GM18861 (cell line): ENCODE data around the gene KDM4D.
"Not testable (repeated sequence)": the region's sequence is repeated elsewhere in the genome, so short reads cannot be mapped to it uniquely, and the experiment has no call there.

Experiments used
- ATAC-seq: cut with Tn5 transposase; IDR thresholded peaks from one replicate; pipeline ENCODE4 v1.9.1; 2021; ENCODE audit not compliant: unreplicated experiment

Gene KDM4D

GRCh38 chr11:95025594-95025993 is 52.1 kb downstream of the KDM4D start:
- not testable (repeated sequence) for ATAC-seq

GRCh38 chr11:95028357-95028756 is 54.8 kb downstream of the KDM4D start:
- no peak for ATAC-seq

- ATAC-seq, result no peak
Measured at GRCh38 chr11:95033051-95033450, 59.5 kb downstream of the KDM4D start.

- ATAC-seq, result no peak
Measured at GRCh38 chr11:95035316-95035715, 61.8 kb downstream of the KDM4D start.

- not testable (repeated sequence) for ATAC-seq
Measured at GRCh38 chr11:95037356-95038035, 64.0 kb downstream of the KDM4D start.

- no peak for ATAC-seq
Measured at GRCh38 chr11:95042239-95042638, 68.7 kb downstream of the KDM4D start.

- no peak for ATAC-seq
Measured at GRCh38 chr11:95042906-95043305, 69.4 kb downstream of the KDM4D start.

GRCh38 chr11:95044010-95044409 is 70.5 kb downstream of the KDM4D start:
- ATAC-seq, result no peak

- ATAC-seq, result no peak
Measured at GRCh38 chr11:95045812-95046211, 72.3 kb downstream of the KDM4D start.
